ENCODE measurements around the gene FSD1. TPM values are rescaled to one million over a fixed set of nuclear protein-coding genes. Genes with fewer than 3 reads are reported as not detected.
"Not testable (repeated sequence)": the region's sequence is repeated elsewhere in the genome, so short reads cannot be mapped to it uniquely, and the experiment has no call there.

FSD1 gene
- total RNA-seq, 4 donors from 2014 or later, result 0.18 to 0.61 TPM; not detected in 2

DNA sequence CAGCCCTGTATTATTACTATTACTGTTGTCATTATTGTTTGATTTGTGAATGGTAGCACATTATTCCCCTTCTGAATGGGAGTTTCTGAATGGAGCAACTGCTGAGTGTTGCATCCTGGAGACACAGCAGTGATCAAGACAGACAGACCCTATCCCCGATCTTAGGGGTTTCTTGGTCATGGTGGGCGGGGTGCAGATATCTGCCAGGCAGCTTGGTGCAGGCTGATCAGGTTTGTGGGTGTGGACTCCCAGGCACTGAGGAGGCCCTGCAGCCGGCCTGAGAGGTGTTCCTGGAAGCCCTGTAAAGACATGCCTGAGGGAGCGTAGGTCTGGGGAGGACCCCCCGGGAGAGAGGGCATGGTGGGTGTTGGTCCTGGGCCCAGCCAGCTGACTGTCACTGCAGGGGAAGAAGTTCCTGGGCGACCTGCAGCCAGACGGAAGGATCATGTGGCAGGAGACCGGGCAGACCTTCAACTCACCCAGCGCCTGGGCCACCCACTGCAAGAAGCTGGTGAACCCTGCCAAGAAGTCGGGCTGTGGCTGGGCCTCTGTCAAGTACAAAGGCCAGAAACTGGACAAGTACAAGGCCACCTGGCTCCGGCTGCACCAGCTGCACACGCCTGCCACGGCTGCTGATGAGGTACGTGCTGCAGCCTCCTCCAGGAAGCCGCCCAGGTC, 41.1 kb downstream of the FSD1 start:
- intact Hi-C loops (cut with DNase I), result no loop called here
- no peaks in the 10 kb centered on the region for H3K27me3 ChIP-seq
- H3K27ac ChIP-seq, result no peak overlapping the region
- H3K4me1 ChIP-seq, result peaks cover 14 to 29% (median 14%) of the 10 kb centered on the region in 3 donors
- DNase-seq, result no peak
- H3K36me3 ChIP-seq, result peaks cover 0 to 50% (median 0%) of the 10 kb centered on the region in 3 donors
- H3K4me3 ChIP-seq, result no peak overlapping the region
- TF ChIP-seq CTCF (IDR thresholded peaks at IDR 0.05), result no peak
- TF ChIP-seq POLR2A (IDR thresholded peaks at IDR 0.05), result no peak
- 60 to 89% methylated on average over 4 to 8 of the region's 15 CpGs for WGBS, 2 donors
- H3K9me3 ChIP-seq, result no peaks in the 10 kb centered on the region

- no peaks in the 10 kb centered on the region for H3K9me3 ChIP-seq
- no peaks in the 10 kb centered on the region for H3K27me3 ChIP-seq
- 84 to 91% methylated on average over 4 to 5 of the region's 6 CpGs for WGBS, 2 donors
- intact Hi-C loops (cut with DNase I), result no loop called here
- H3K4me3 ChIP-seq, result no peak overlapping the region
- DNase-seq, result no peak
- TF ChIP-seq POLR2A (IDR thresholded peaks at IDR 0.05), result no peak
- TF ChIP-seq CTCF (IDR thresholded peaks at IDR 0.05), result no peak
- H3K4me1 ChIP-seq, result peaks cover 14 to 29% (median 14%) of the 10 kb centered on the region in 3 donors
- H3K36me3 ChIP-seq, result peaks cover 0 to 53% (median 0%) of the 10 kb centered on the region in 3 donors
- no peak overlapping the region for H3K27ac ChIP-seq
Observed at GRCh38 chr19:4346020-4346383, 41.6 kb downstream of the FSD1 start.

- no peak overlapping the region for H3K4me3 ChIP-seq
- 56 to 76% methylated on average over 4 to 6 of the region's 6 CpGs for WGBS, 2 donors
- H3K27me3 ChIP-seq, result no peaks in the 10 kb centered on the region
- no peak overlapping the region for H3K27ac ChIP-seq
- intact Hi-C loops (cut with DNase I), result no loop called here
- TF ChIP-seq POLR2A (IDR thresholded peaks at IDR 0.05) (no peak), CTCF (IDR thresholded peaks at IDR 0.05) (no peak)
- DNase-seq, result no peak
- no peaks in the 10 kb centered on the region for H3K9me3 ChIP-seq
- H3K36me3 ChIP-seq, result peaks cover 0 to 57% (median 0%) of the 10 kb centered on the region in 3 donors
- H3K4me1 ChIP-seq, result peaks cover 9 to 18% (median 10%) of the 10 kb centered on the region in 3 donors
Observed at GRCh38 chr19:4347521-4347920, 43.1 kb downstream of the FSD1 start.

DNA sequence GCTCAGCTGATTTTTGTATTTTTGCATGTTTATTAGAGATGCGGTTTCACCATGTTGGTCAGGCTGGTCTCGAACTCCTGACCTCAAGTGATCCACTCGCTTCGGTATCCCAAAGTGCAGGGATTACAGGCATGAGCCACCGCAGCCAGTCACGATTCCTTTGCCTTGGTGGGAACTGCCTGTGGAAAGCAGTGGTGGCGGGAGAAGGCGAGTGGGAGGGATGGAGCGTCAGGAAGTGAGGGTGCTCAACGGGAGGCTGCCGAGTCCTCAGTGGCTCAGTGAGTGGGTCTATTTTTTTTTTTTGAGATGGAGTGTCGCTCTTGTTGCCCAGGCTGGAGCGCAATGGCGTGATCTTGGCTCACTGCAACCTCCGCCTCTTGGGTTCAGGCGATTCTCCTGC, 44.8 kb downstream of the FSD1 start:
- H3K4me1 ChIP-seq, result peaks cover 4 to 13% (median 6%) of the 10 kb centered on the region in 3 donors
- H3K4me3 ChIP-seq; H3K27me3 ChIP-seq; H3K9me3 ChIP-seq; DNase-seq; H3K27ac ChIP-seq; intact Hi-C loops (cut with DNase I): not testable (repeated sequence)
- peaks cover 0 to 65% (median 0%) of the 10 kb centered on the region in 3 donors for H3K36me3 ChIP-seq
- 91 to 95% methylated on average over 11 to 15 of the region's 16 CpGs for WGBS, 2 donors

DNA sequence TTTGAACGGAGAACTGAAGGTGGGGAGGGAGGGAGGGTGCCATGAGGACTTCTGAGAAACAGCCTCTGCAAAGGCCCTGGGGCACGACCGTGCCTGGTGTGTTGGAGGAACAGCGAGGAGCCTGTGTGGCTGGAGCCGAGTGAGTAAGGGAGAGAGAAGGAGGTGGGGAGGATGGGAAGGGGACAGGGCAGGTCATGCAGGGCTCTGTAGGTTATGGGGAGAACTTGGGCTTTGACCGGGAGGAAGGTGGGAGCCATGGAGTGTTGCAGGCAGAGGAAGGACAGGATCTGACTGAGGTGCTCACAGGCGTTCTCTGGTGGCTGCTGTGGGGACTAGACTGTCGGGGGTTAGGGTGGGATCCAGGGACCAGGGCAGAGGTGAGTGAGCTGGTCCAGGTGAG, 45.7 kb downstream of the FSD1 start:
- 75 to 91% methylated on average over 8 of the region's 8 CpGs for WGBS, 2 donors
- no peaks in the 10 kb centered on the region for H3K9me3 ChIP-seq
- intact Hi-C loops (cut with DNase I), result loop anchor here (5.0 kb wide), 1 partner anchor 83 kb away; no protein-coding TSS in a partner anchor
- no peak overlapping the region for H3K4me3 ChIP-seq
- H3K27me3 ChIP-seq, result no peaks in the 10 kb centered on the region
- H3K36me3 ChIP-seq, result peaks cover 0 to 74% (median 0%) of the 10 kb centered on the region in 3 donors
- TF ChIP-seq POLR2A (IDR thresholded peaks at IDR 0.05) (no peak), CTCF (IDR thresholded peaks at IDR 0.05) (no peak)
- DNase-seq, result no peak
- H3K27ac ChIP-seq, result no peak overlapping the region
- peaks cover 0 to 8% (median 3%) of the 10 kb centered on the region in 3 donors for H3K4me1 ChIP-seq
